SK-N-SH (cell line): ENCODE results near the gene VGF. TPM values are rescaled to one million over a fixed set of nuclear protein-coding genes. Genes with fewer than 3 reads are reported as not detected.

Experiments
- CTCF ChIA-PET: fragments of 300-600, 350-600 bp; formaldehyde crosslinking; extraction: SDS; loops from one replicate; lab custom pipeline; 2021; lab: Yijun Ruan, JAX
- POLR2A ChIA-PET: fragments of 350-600 bp; sonication (Branson Sonifier 250); formaldehyde crosslinking; extraction: SDS; loops from one replicate; lab custom pipeline; 2020; ENCODE audit warnings: antibody characterized with exemption, inconsistent platforms; lab: Yijun Ruan, JAX
- DNase-seq: peaks from one replicate; pipeline ENCODE4 v3.0.0; 2012
- H2AFZ ChIP-seq: fragments of 200-600 bp; sonication (generic); 2 replicates; pipeline ENCODE4 v1.8.1; 2016; ENCODE audit warnings: antibody characterized with exemption, mild to moderate bottlenecking, low read depth
- H3F3A ChIP-seq: fragments of 200-600 bp; sonication (generic); replicated peaks from 2 replicates; pipeline ENCODE3; 2016; ENCODE audit warnings: antibody characterized with exemption, mild to moderate bottlenecking; ENCODE audit not compliant: insufficient read depth
- H3K27ac ChIP-seq, 2 experiments: fragments of 200-500 bp in 1 of 2; fragments of 200-600 bp in 1 of 2; sonication (Bioruptor generic) in 1 of 2; sonication (generic), shearing (Covaris generic) in 1 of 2; 2 replicates each; pipeline versions ENCODE4 v1.5.1 to v1.6.1; 2014 to 2016; ENCODE audit warnings: low read depth in 2 of 2, inconsistent platforms in 1 of 2, low read length in 1 of 2, mild to moderate bottlenecking in 1 of 2, mixed read lengths in 1 of 2
- H3K27me3 ChIP-seq: fragments of 200-600 bp; sonication (generic), shearing (Covaris generic); 2 replicates; pipeline ENCODE4 v1.6.1; 2016; ENCODE audit warnings: mixed run types; ENCODE audit not compliant: insufficient read depth
- H3K36me3 ChIP-seq, 2 experiments: fragments of 200-500 bp in 1 of 2; fragments of 200-600 bp in 1 of 2; sonication (Bioruptor generic) in 1 of 2; sonication (generic) in 1 of 2; replicated peaks in 1 of 2; 2 replicates each; pipeline versions ENCODE3 to v1.5.1; 2014 to 2016; ENCODE audit warnings: low read length in 1 of 2, mild to moderate bottlenecking in 1 of 2; ENCODE audit not compliant: insufficient read depth in 2 of 2, control insufficient read depth in 1 of 2
- H3K4me1 ChIP-seq, 2 experiments: fragments of 200-500 bp in 1 of 2; fragments of 200-600 bp in 1 of 2; sonication (Bioruptor generic) in 1 of 2; sonication (generic), shearing (Covaris generic) in 1 of 2; 2 replicates each; pipeline versions ENCODE4 v1.5.1 to v1.6.1; 2014 to 2016; ENCODE audit warnings: low read depth in 1 of 2, low read length in 1 of 2, mixed run types in 1 of 2; ENCODE audit not compliant: insufficient read depth in 2 of 2, control insufficient read depth in 1 of 2
- H3K4me2 ChIP-seq: fragments of 200-600 bp; sonication (generic), shearing (Covaris generic); 2 replicates; pipeline ENCODE4 v1.6.1; 2017; ENCODE audit warnings: mixed run types
- H3K4me3 ChIP-seq, 2 experiments: fragments of 200-500 bp in 1 of 2; fragments of 200-600 bp in 1 of 2; sonication (Bioruptor generic) in 1 of 2; sonication (generic), shearing (Covaris generic) in 1 of 2; 2 replicates each; pipeline versions ENCODE4 v1.5.1 to v1.8.1; 2014 to 2016; ENCODE audit warnings: low read depth in 2 of 2, inconsistent platforms in 1 of 2, low read length in 1 of 2, mild to moderate bottlenecking in 1 of 2, mixed read lengths in 1 of 2, moderate library complexity in 1 of 2
- H3K79me2 ChIP-seq: fragments of 200-600 bp; sonication (generic); 2 replicates; pipeline ENCODE4 v1.8.1; 2017; ENCODE audit warnings: mild to moderate bottlenecking; ENCODE audit not compliant: insufficient read depth
- H3K9ac ChIP-seq: fragments of 200-600 bp; sonication (generic); 2 replicates; pipeline ENCODE4 v1.6.1; 2017; ENCODE audit warnings: mixed run types
- H3K9me2 ChIP-seq: fragments of 200-600 bp; sonication (generic); 2 replicates; pipeline ENCODE4 v1.6.1; 2017; ENCODE audit warnings: mixed run types
- H3K9me3 ChIP-seq: fragments of 200-600 bp; sonication (generic); 2 replicates; pipeline ENCODE4 v1.6.1; 2017; ENCODE audit warnings: mixed run types, mild to moderate bottlenecking, moderate library complexity
- H4K20me1 ChIP-seq: fragments of 200-600 bp; sonication (generic); 2 replicates; pipeline ENCODE4 v1.6.1; 2017; ENCODE audit warnings: mild to moderate bottlenecking, mixed run types; ENCODE audit not compliant: insufficient read depth
- CHD2 ChIP-seq: fragments of 150-350 bp; IDR thresholded peaks from 2 replicates; pipeline ENCODE4 v1.6.1; 2018; ENCODE audit warnings: low read length; ENCODE audit not compliant: partially characterized antibody
- CTCF ChIP-seq: fragments of 200-600 bp; sonication (generic); IDR thresholded peaks from 2 replicates; pipeline ENCODE4 v1.6.1; 2017; ENCODE audit warnings: antibody characterized with exemption, mild to moderate bottlenecking, moderate library complexity
- EP300 ChIP-seq, 2 experiments: IDR thresholded peaks; 2 replicates each; pipeline versions ENCODE4 v1.4.0 to v1.6.1; 2012; ENCODE audit warnings: borderline replicate concordance in 1 of 2, low read depth in 1 of 2, low read length in 1 of 2
- EZH2phosphoT487 ChIP-seq: fragments of 200-600 bp; sonication (generic); IDR thresholded peaks from 2 replicates; pipeline ENCODE4 v1.6.1; 2017; ENCODE audit warnings: low read depth, mixed run types, mild to moderate bottlenecking, antibody characterized with exemption, moderate library complexity, borderline replicate concordance
- FOSL2 ChIP-seq: IDR thresholded peaks from 2 replicates; pipeline ENCODE4 v1.4.0; 2012; ENCODE audit warnings: low read depth, mild to moderate bottlenecking, moderate library complexity, borderline replicate concordance
- FOXJ3 ChIP-seq: sonication (generic); formaldehyde crosslinking; IDR thresholded peaks from 2 replicates; pipeline ENCODE4 v1.5.1; 2020; ENCODE audit warnings: mild to moderate bottlenecking, missing genetic modification reagents
- FOXM1 ChIP-seq: IDR thresholded peaks from 2 replicates; pipeline ENCODE4 v1.4.0; 2012; ENCODE audit warnings: low read depth, mild to moderate bottlenecking
- IRF3 ChIP-seq: fragments of 150-350 bp; IDR thresholded peaks from 2 replicates; pipeline ENCODE4 v1.6.1; 2016; ENCODE audit warnings: mild to moderate bottlenecking, low read depth, low read length
- JUND ChIP-seq: IDR thresholded peaks from 2 replicates; pipeline ENCODE4 v1.4.0; 2012
- MAX ChIP-seq: IDR thresholded peaks from 2 replicates; pipeline ENCODE4 v1.4.0; 2012; ENCODE audit warnings: low read depth
- MXI1 ChIP-seq: IDR thresholded peaks from 2 replicates; pipeline ENCODE4 v1.6.1; 2012; ENCODE audit warnings: mild to moderate bottlenecking, low read depth, low read length, improper control_type of control experiment
- NRF1 ChIP-seq: IDR thresholded peaks from 2 replicates; pipeline ENCODE4 v1.6.1; 2012; ENCODE audit warnings: low read depth, mild to moderate bottlenecking, low read length
- POLR2AphosphoS5 ChIP-seq: IDR thresholded peaks from 2 replicates; pipeline ENCODE4 v1.6.1; 2012; ENCODE audit warnings: low read depth, low read length
- REST ChIP-seq: IDR thresholded peaks from 2 replicates; pipeline ENCODE4 v1.6.1; 2012; ENCODE audit warnings: mild to moderate bottlenecking, low read depth, low read length, moderate library complexity
- RXRA ChIP-seq: IDR thresholded peaks from 2 replicates; pipeline ENCODE4 v1.4.0; 2012; ENCODE audit warnings: low read depth, mild to moderate bottlenecking, borderline replicate concordance
- SMC3 ChIP-seq: IDR thresholded peaks from 2 replicates; pipeline ENCODE4 v1.6.1; 2012; ENCODE audit warnings: low read depth, low read length, improper control_type of control experiment
- TAF1 ChIP-seq: IDR thresholded peaks from 2 replicates; pipeline ENCODE4 v1.6.1; 2012; ENCODE audit warnings: low read depth, mild to moderate bottlenecking, low read length, moderate library complexity, borderline replicate concordance
- TCF12 ChIP-seq: IDR thresholded peaks from 2 replicates; pipeline ENCODE4 v1.4.0; 2012
- USF1 ChIP-seq: IDR thresholded peaks from 2 replicates; pipeline ENCODE4 v1.4.0; 2012; ENCODE audit warnings: low read depth, borderline replicate concordance
- WGBS: methylation state at CpG from one replicate; pipeline ENCODE4 v1.1.6; 2017; ENCODE audit warnings: low lambda C conversion rate; 5-methylcytosine and 5-hydroxymethylcytosine counted together
- polyA plus RNA-seq, 3 experiments: library from polyadenylated mRNA; depleted of rRNA; stranded (reverse); fragments of >200 nt; gene quantifications; 2 replicates each; pipeline ENCODE4 v1.2.3, GENCODE V29; 2012

VGF gene
- polyA plus RNA-seq, 1 of the 3 experiments (the other 2 are of a cell fraction), result 54.3 TPM

- Histone ChIP-seq H3K4me1 (no peaks in the 10 kb centered on the region), H3K36me3 (peaks cover 17 to 40% of the 10 kb centered on the region in 2 experiments), H3K79me2 (peaks cover under 1% of the 10 kb centered on the region; the same call in 1 of the 2 replicates), H3K9ac (no peak overlapping the region), H3K9me2 (no peaks in the 10 kb centered on the region), H2AFZ (no peak overlapping the region), H3K4me3 (no peak overlapping the region), H3K27me3 (no peaks in the 10 kb centered on the region), H3K4me2 (no peak overlapping the region), H3K27ac (no peak overlapping the region), H3K9me3 (no peaks in the 10 kb centered on the region), H3F3A (peaks cover 9% of the 10 kb centered on the region), H4K20me1 (no peaks in the 10 kb centered on the region)
- TF ChIP-seq FOXJ3 (CRISPR knock-in tag) (no peak), IRF3 (no peak), TCF12 (no peak), SMC3 (no peak), NRF1 (no peak), MXI1 (no peak), FOXM1 (no peak), JUND (no peak), RXRA (no peak), MAX (no peak), TAF1 (no peak), EZH2phosphoT487 (no peak), CTCF (no peak), FOSL2 (no peak), REST (no peak), USF1 (no peak), EP300 (IDR thresholded peaks at IDR 0.05; ENCODE audit: borderline replicate concordance in 1 of 2, low read depth in 1 of 2, low read length in 1 of 2) (no peak), POLR2AphosphoS5 (no peak), CHD2 (no peak)
- DNase-seq, result no peak
- CTCF ChIA-PET, result interaction anchor here (1.3 to 2.5 kb wide), 3 partner anchors 13 to 71 kb away, joined by 3 to 10 read pairs (median 5); no protein-coding TSS in a partner anchor
- WGBS, result 97% methylated on average over 14 of the region's 14 CpGs
- POLR2A ChIA-PET, result interaction anchor here (1.2 kb wide), 1 partner anchor 43 kb away, joined by 3 read pairs; the partner anchor contains the start of gene VGF
Observed at GRCh38 chr7:101208794-101209193, 43.4 kb upstream of the VGF start.
